ENCODE data around the gene AGBL3.
"Not testable (repeated sequence)": the region's sequence is repeated elsewhere in the genome, so short reads cannot be mapped to it uniquely, and the experiment has no call there.

Gene AGBL3

GRCh38 chr7:135001390-135002165 is 15.3 kb downstream of the AGBL3 start:
- no peak for DNase-seq (ENCODE audit: low spot score)

GRCh38 chr7:135012229-135012628 is 25.9 kb downstream of the AGBL3 start:
- DNase-seq (ENCODE audit: low spot score), result no peak
- TF ChIP-seq CTCF (IDR thresholded peaks at IDR 0.05; ENCODE audit: extremely low read depth, missing control alignments), result no peak

More at GRCh38 chr7:135001390-135002165, 15.3 kb downstream of the AGBL3 start:
- TF ChIP-seq CTCF (IDR thresholded peaks at IDR 0.05; ENCODE audit: extremely low read depth, missing control alignments), result no peak

- no peak for DNase-seq (ENCODE audit: low spot score)
- TF ChIP-seq CTCF (IDR thresholded peaks at IDR 0.05; ENCODE audit: extremely low read depth, missing control alignments), result no peak
These were observed 37.3 kb downstream of the AGBL3 start for GRCh38 chr7:135023622-135024021.

GRCh38 chr7:135035252-135035651 is 48.9 kb downstream of the AGBL3 start:
- DNase-seq (ENCODE audit: low spot score), result no peak
- no peak for TF ChIP-seq CTCF (IDR thresholded peaks at IDR 0.05; ENCODE audit: extremely low read depth, missing control alignments)

GRCh38 chr7:135067017-135067416 is 80.7 kb downstream of the AGBL3 start:
- DNase-seq (ENCODE audit: low spot score), result not testable (repeated sequence)

GRCh38 chr7:135074096-135074495 is 87.8 kb downstream of the AGBL3 start:
- no peak for TF ChIP-seq CTCF (IDR thresholded peaks at IDR 0.05; ENCODE audit: extremely low read depth, missing control alignments)
- no peak for DNase-seq (ENCODE audit: low spot score)

- no peak for TF ChIP-seq CTCF (IDR thresholded peaks at IDR 0.05; ENCODE audit: extremely low read depth, missing control alignments)
- no peak for DNase-seq (ENCODE audit: low spot score)
These were observed 88.2 kb downstream of the AGBL3 start for GRCh38 chr7:135074531-135074930.

GRCh38 chr7:135075716-135076115 is 89.4 kb downstream of the AGBL3 start:
- no peak for TF ChIP-seq CTCF (IDR thresholded peaks at IDR 0.05; ENCODE audit: extremely low read depth, missing control alignments)
- DNase-seq (ENCODE audit: low spot score), result no peak

Data from GM20000 (cell line).